GM19452 (cell line): Measurements from ENCODE around the gene L3MBTL4.
"Not testable (repeated sequence)": the region's sequence is repeated elsewhere in the genome, so short reads cannot be mapped to it uniquely, and the experiment has no call there.

ENCODE experiments used
- ATAC-seq: cut with Tn5 transposase; IDR thresholded peaks from one replicate; pipeline ENCODE4 v1.9.1; 2021; ENCODE audit not compliant: unreplicated experiment

L3MBTL4 gene

DNA sequence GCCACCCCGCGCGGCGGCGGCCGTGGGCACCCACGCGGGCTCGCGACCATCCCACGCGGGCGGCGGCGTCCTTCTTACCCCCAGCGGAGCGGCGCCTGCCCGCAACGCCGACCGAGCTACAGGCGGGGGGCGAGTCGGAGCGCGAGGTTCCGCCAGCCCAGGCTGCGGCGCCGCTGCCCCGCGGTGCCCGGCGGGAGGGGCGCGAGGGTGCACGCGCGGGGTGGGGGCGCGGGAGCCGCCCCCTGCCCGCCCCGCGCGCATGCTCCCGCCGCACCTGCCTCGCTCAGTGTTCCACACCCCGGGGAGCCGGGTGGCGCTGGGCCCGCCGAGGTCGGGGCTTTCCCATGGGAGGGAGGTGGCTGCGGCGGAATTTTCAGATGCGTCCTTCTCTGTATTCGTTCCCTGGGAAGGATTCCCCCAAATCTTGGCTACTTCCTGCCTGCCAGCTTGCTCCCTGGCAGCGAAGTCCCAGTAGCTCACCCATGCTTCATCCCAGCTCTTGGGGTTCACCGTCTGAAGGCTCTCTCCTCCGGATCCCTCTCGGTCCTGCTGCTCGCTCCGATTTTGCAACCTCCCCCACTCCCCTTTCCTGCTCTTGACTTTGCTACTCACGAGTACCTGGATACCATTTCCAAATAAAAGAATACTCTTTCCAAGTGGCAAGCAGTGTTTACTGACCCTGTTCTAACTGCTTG, at the start of gene L3MBTL4:
TSS of gene L3MBTL4 (minus strand) at position 189 of the 695 bp plus-strand sequence. CDS start 103,286 bp downstream, outside the sequence.
- peak; percentile 56 for ATAC-seq

DNA sequence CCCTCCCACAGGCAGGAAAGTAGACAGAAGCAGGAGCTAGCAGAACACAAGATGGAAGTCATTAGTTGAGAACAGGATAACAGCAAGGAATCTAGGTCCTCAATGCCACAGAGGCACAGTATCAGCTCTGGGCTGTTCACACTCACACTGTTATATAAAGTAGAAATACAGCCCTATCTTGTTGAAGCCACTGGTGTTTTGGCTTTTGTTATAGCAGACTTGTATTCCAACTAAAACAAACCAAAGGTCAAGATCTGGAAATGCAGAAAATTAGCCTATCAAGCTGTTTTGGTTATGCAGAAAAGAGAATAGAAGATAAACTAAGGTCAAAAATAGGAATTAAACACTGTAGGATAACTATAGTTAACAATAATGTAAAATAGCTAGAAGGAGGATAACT, 37.5 kb upstream of the L3MBTL4 start:
- ATAC-seq, result no peak

DNA sequence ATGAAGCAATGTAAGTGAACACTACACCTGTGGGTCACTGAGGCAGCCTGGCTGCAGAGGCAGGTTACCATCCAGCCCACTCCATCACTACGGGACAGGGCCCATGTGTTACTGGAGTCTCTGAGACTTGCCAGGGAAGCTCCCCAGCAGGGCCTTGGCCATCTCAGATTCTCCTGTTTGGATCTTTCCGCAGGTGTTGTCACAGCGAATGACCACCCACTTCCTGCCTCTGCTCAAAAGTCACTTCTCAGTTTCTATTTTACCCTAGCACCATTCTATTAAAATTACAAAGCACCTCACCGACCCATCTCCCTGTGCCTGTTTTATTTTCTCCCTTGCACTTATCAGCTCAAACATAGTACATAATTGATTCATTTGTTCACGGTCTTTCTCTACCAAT, 34.5 kb upstream of the L3MBTL4 start:
- peak; percentile 75 for ATAC-seq

DNA sequence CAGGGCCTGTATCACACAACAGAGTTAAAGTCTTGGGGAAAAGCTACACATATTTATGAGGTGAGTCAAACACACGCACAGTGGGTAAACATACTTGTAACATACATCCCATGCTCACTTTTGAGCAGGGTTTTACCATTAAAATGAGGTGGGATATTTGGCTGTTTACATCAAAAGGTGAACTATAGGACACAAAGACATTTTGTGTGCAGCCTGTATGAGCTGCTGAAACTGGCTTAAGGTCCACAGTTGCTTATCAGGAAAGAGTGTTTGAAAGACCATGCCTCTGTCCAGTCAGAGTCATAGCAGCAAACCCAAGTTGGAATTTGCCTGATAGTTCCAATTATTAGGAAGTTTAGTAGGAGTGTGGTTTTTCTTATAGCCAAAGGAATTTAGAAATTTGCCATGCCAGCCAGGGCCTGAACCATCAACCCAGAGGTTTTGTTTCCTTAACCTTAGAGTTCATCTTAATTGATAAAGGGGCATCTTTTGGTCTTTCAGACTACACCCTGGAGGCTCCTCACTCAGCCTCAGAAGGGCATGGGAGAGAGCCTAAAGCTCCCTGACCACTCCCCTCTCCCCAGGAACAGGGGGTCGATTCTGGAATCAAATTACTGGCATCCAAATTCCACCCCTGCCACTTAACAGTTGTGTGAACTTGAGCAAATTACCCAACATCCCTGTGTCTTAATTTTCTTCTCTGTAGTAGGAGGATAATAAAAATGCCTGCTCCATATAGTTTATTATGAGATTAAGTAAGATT, 29.9 kb upstream of the L3MBTL4 start:
- no peak for ATAC-seq

DNA sequence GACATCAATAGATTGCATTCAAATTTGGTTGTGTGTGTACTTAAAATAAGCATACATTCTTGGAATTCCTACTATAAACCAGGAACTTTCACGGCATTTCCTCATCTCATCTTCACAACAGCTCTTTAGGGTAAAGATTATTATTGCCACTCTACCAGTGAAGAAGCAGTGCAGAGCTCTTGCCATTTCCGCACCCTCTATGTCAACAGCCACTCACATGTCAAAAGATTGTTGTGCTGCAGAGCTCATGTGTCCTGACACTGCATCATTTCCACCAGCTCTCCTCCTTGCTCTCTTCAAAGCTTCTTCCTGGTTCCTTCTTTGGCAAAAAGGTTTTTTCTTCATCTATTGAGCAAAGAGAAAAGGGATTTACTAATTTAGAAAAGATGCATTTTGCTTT, 26.5 kb upstream of the L3MBTL4 start:
- no peak for ATAC-seq

- no peak for ATAC-seq
Observed at GRCh38 chr18:6437937-6438818, 23.5 kb upstream of the L3MBTL4 start.

- no peak for ATAC-seq
Observed at GRCh38 chr18:6435731-6436130, 21.0 kb upstream of the L3MBTL4 start.

DNA sequence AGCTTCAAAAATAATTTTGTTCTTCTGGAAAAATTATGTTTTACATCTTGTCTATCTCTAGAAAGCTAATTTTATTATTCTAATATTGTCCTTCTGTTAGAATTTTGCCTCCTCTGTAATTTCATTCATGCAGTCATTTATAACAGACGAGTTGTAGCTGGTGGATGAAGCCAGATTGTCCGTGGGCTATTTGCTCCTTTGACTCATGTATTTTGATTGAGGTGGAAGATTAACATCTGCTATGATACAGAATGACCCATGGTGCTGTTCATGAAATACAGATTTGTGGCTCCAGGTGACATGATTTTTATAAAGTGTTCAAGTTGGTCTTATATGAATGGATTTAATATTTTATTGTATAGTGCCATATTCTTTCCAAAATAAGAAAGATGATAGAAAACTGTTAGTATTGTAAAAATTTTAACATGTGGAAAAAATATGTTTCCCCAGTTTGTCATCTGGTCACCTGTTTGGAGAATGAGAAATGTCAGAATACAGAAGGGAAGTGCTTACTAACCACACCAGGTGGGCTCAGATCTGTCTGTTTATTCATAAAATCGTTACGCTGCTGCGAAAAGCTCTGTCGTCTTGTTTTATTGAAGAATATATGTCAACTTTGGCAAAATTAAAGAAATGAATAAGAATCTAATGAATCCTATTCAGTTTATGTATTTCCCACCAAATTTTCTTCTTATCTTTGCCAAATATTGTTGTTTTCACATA, 20.4 kb upstream of the L3MBTL4 start:
- no peak for ATAC-seq

GRCh38 chr18:6434481-6434880, 19.8 kb upstream of the L3MBTL4 start:
- ATAC-seq, result no peak

GRCh38 chr18:6431659-6432318, 17.1 kb upstream of the L3MBTL4 start:
- ATAC-seq, result no peak

GRCh38 chr18:6428851-6429395, 14.2 kb upstream of the L3MBTL4 start:
- no peak for ATAC-seq

GRCh38 chr18:6427286-6427685, 12.6 kb upstream of the L3MBTL4 start:
- ATAC-seq, result no peak

- no peak for ATAC-seq
Observed at GRCh38 chr18:6423289-6423688, 8.6 kb upstream of the L3MBTL4 start.

DNA sequence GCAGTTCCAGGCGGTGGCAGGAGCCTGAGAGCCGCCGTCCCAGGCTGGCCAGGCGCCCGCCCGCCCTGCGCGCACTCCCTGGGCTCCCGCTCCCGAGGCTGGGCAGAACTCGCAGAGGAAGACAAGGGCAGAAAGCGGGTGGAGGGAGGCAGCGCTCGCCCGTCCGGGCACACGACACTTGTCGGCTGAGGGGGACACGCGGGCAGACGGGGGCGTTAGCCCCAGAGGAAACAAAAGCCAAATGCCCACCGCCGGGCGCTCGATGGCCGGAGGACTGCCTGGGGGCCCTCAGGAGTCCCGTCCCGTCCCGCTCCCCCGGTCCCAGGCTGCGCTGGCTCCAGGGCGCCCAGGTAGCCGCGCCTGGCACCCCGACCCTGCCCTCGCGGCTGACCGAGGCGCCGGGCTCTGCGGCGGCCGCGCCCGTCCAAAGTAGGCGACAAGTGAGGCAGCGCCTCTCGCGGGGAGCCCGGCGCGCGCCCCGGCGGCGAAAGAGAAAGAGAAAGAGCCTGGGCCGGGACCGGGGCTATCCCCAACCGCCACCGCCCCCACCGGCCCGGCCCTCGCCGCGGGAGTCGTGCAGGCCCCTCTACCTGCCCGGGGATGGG, 491 bp downstream of the L3MBTL4 start:
- peak; percentile 88 for ATAC-seq

GRCh38 chr18:6413579-6414117, 1.1 kb downstream of the L3MBTL4 start:
- no peak for ATAC-seq

DNA sequence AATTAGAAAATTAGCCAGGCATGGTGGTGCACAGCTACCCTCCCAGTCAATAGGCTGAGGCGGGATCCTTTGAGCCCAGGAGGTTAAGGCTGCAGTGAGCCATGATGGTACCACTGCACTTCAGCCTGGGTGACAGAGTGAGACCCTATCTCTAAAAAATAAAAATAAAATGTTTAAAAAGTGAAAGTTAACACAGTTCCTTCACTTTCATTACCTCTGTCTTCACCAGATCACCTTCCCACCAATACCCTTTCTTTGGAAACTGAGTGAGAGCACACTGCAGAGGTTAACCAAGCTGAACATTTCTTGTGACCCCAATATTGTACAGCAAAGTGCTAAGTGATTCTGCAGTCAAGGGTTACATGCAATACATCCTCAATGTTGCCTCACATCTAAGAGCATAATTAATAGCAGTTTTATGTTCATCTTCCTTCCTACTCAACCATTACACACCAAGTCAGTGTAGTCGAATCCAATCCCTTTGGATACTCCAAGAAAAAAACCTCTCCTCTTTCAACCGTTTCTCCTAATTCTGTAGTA, 1.7 kb downstream of the L3MBTL4 start:
- ATAC-seq, result no peak

GRCh38 chr18:6411382-6411781, 3.3 kb downstream of the L3MBTL4 start:
- no peak for ATAC-seq

GRCh38 chr18:6409933-6410332, 4.8 kb downstream of the L3MBTL4 start:
- no peak for ATAC-seq

DNA sequence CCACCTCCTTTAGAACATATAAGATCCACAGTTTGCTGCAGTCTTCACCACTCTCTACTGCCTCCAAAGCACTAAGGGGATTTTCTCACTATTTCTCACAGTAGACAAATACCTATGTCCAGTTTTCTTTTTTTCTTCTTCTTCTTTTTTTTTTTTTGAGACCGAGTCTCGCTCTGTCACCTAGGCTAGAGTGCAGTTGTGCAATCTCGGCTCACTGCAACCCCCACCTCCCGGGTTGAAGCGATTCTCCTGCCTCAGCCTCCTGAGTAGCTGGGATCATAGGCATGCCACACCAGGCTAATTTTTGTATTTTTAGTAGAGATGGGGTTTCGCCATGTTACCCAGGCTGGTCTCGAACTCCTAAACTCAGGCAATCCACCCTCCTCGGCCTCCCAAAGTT, 6.2 kb downstream of the L3MBTL4 start:
- ATAC-seq, result not testable (repeated sequence)
